GM19035 (cell line): Measurements from ENCODE around the gene ADGRF4.

Experiments used
- ATAC-seq: cut with Tn5 transposase; IDR thresholded peaks from one replicate; pipeline ENCODE4 v1.9.1; 2021; ENCODE audit not compliant: unreplicated experiment

ADGRF4 gene, protein sequence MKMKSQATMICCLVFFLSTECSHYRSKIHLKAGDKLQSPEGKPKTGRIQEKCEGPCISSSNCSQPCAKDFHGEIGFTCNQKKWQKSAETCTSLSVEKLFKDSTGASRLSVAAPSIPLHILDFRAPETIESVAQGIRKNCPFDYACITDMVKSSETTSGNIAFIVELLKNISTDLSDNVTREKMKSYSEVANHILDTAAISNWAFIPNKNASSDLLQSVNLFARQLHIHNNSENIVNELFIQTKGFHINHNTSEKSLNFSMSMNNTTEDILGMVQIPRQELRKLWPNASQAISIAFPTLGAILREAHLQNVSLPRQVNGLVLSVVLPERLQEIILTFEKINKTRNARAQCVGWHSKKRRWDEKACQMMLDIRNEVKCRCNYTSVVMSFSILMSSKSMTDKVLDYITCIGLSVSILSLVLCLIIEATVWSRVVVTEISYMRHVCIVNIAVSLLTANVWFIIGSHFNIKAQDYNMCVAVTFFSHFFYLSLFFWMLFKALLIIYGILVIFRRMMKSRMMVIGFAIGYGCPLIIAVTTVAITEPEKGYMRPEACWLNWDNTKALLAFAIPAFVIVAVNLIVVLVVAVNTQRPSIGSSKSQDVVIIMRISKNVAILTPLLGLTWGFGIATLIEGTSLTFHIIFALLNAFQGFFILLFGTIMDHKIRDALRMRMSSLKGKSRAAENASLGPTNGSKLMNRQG

GRCh38 chr6:47698342-47698787 is at the start of gene ADGRF4:
ADGRF4 (plus strand) TSS chr6:47698580; CDS start chr6:47707246, 8,666 bp downstream.
- no peak for ATAC-seq

GRCh38 chr6:47650553-47651432 is 47.6 kb upstream of the ADGRF4 start:
- no peak for ATAC-seq

DNA sequence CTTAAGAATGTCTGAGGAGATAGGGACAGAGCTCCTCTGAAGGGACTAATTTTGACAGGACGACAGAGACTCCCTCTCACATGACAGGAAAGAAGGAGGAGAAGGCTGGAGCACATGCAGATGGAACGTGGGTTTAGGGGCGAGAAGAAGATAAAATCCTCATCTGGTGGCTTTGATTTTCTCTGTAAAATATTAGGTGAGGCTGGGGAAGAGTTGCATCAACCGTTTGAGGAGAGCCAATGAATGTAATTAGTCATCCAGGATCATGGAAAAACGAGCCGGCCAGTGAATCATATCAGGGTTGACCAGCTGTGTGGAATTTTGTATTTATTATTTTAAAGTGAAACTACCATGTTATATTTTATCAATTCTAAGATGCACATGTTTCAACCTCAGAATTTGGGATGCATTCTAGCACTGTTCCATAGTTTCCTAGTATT is 46.9 kb upstream of the ADGRF4 start:
- ATAC-seq, result no peak

DNA sequence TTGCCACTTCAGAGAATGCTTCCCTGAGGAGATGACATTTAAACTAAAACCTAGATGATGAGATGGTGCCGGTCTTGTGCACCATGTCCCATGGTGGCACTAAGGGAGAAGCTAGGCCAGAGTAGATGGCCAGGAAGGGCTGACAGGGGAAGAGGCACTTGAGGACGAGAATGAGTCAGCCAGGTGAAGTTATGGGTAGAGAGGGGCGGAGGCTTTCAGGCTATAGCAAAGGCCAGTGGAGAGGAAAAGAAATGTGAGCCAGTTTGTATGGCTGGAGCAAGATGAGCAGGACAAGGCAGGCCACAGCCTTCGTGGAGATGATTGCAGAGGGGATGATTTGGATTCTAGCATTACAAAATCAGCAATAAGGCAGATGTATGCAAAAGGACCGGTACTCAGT is 44.7 kb upstream of the ADGRF4 start:
- ATAC-seq, result no peak

- no peak for ATAC-seq
Observed at GRCh38 chr6:47654255-47654654, 44.1 kb upstream of the ADGRF4 start.

GRCh38 chr6:47655719-47656595 is 42.4 kb upstream of the ADGRF4 start:
- ATAC-seq, result no peak

DNA sequence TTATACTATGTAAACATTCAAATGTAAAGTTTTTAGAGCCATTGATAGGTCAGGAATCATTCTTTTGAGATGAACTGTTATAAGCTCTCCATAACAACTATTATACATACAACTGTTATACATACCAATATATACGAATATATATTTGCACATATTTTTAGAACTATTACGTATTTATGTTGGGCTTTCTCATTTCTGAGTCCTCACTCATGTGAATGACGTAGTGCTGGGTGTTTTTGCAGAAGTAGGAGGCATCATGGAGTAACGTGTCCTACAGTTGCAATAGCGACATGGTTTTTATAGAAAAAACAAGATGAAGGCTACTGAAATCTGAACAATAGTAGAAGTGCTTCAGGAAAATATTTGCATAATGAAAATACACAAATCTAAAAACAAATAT is 36.4 kb upstream of the ADGRF4 start:
- no peak for ATAC-seq

DNA sequence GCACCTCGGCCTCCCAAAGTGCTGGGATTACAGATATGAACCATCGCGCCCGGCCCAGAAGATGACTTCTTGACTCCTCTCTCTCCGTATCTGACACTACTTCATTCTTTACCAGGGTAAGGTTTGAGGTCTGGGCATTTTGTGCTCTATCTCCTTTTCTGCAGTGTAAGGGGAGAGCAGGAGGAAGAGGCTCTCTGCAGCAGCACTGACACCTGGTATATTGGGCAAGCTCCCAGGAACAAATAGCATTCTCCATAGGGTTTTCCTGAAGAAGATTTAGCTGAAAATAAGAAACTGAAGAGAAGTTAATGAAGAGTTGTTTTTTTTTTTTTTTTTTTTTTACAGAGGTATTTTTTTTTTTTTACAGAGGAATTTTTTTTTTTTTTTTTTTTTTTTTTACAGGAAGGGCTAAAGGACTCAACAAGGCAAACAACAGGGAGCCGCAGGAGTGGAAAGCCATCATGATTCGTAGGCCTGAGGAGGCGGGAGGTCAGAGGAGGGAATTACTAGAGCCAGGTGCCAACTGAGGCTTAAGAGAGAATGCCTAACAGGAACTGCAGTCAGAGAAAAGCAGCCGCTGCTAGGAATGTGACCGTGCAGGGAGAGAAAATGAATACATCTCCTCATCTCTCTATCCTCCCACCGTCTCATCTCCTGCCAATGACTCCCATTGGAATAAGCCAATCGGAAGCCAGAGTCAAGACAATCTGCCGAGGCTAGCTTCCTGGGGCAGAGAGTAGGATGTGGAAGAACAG is 34.7 kb upstream of the ADGRF4 start:
- no peak for ATAC-seq

DNA sequence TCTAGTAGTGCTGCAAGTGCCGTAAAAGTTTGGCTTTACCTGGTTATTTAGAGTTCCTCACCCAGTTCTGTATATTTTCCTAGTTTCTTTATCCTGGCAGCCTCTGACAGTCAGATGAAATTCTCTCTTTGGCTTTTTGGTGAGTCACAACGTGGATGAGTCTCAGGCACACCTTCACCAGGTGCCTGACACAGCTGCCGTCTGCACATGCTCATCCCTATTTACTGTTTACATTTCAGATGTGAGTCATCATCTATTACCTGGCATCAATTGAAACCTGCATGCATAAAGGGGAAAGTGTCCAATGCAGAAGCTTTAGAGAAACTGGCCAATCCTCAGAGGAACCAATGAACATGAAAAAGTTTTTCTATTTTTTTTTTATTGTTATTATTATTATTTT is 33.3 kb upstream of the ADGRF4 start:
- ATAC-seq, result no peak

- ATAC-seq, result no peak
Observed at GRCh38 chr6:47669684-47670513, 28.5 kb upstream of the ADGRF4 start.

DNA sequence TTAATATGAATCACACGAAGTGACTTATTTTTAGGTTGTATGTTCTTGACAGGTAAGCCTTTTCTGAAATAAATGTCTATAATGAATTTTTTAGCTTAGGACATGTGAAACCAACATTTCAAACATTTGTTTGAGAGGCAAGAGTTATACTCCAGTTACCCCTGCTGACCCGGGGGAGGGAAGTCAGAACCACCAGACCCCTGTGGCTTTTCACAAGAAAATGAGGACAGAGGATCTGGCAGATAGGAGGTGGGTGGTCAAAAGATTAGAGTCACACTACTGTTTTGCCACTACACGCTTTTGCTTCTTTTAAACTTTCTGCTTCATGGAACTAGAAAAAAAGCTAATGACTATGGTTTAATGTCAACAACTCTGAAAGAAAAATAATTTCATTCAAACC is 27.5 kb upstream of the ADGRF4 start:
- no peak for ATAC-seq

GRCh38 chr6:47671777-47672176 is 26.6 kb upstream of the ADGRF4 start:
- ATAC-seq, result no peak

- ATAC-seq, result no peak
Observed at GRCh38 chr6:47672816-47673215, 25.6 kb upstream of the ADGRF4 start.

GRCh38 chr6:47674673-47675072 is 23.7 kb upstream of the ADGRF4 start:
- no peak for ATAC-seq

GRCh38 chr6:47677381-47678100 is 20.8 kb upstream of the ADGRF4 start:
- no peak for ATAC-seq

DNA sequence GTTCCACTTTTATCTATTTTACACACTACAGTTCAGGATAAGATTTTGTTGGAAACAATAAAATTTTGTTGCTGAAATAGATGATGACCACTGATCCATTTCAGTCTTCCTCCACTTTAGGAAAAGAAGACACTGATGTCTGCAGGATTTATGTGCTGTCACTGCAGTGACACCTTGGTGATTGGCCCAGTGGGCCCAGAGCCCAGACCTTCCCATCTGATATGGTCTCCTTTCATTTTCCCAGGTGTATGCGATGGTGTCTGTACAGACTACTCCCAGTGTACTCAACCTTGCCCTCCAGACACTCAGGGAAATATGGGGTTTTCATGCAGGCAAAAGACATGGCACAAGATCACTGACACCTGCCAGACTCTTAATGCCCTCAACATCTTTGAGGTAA is 19.6 kb upstream of the ADGRF4 start:
- no peak for ATAC-seq

DNA sequence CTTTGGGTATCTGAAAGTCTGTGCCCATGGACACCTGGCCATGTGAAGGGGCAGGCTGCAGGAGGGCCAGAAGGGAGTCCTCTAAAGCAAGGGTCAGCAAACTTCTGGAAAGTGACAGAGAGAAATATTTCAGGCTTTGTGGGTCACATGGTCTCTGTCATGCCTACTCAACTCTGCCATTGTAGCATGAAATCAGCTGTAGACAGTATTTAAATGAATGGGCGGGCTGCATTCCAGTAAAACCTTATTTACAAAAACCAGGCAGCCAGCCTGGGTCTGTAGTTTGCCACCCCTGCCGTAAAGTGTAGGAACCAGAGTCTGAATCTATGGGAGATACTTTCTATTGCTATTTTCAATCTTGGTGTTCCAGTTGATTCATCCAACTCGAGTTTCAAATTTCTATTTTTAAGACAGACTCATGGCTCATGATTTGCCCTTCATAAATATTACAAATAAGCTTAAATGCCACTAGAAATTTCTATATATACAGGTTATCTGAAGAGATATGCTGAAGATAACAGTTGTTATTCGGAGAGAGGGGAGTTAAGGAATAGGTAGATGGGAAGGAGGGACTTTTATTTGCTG is 19.0 kb upstream of the ADGRF4 start:
- no peak for ATAC-seq

DNA sequence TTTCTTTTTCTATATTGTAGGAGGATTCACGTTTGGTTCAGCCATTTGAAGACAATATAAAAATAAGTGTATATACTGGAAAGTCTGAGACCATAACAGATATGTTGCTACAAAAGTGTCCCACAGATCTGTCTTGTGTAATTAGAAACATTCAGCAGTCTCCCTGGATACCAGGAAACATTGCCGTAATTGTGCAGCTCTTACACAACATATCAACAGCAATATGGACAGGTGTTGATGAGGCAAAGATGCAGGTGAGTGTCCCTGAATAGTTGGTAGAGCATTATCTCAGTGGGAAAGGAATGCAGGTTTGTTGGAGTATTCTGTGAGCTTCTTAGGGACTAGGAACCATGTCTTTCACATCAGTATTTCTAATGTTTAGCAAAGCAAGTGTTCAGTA is 18.3 kb upstream of the ADGRF4 start:
- no peak for ATAC-seq
